H9 (cell line): Measurements from ENCODE around the gene GYPE. TPM values are rescaled to one million over a fixed set of nuclear protein-coding genes. Genes with fewer than 3 reads are reported as not detected.
"Not testable (repeated sequence)": the region's sequence is repeated elsewhere in the genome, so short reads cannot be mapped to it uniquely, and the experiment has no call there.

Experiments used
- DNase-seq: peaks from one replicate; pipeline ENCODE4 v3.0.0-alpha.2; 2017
- H2AFZ ChIP-seq: one replicate; pipeline ENCODE4 v1.6.1; 2013; ENCODE audit warnings: mild to moderate bottlenecking, low read length, control low read depth, moderate library complexity
- H2AK5ac ChIP-seq: 2 replicates; pipeline ENCODE4 v1.6.1; 2013; ENCODE audit warnings: low read length, control low read depth, mixed read lengths; ENCODE audit not compliant: insufficient read length
- H2BK120ac ChIP-seq: one replicate; pipeline ENCODE4 v1.6.1; 2013; ENCODE audit warnings: low read depth, mild to moderate bottlenecking, low read length, control low read depth, inconsistent platforms; ENCODE audit not compliant: poor library complexity, severe bottlenecking
- H2BK12ac ChIP-seq: 2 replicates; pipeline ENCODE4 v1.6.1; 2013; ENCODE audit warnings: low read length, control low read depth, mixed read lengths, low read depth; ENCODE audit not compliant: insufficient read length
- H2BK15ac ChIP-seq: 2 replicates; pipeline ENCODE4 v1.6.1; 2013; ENCODE audit warnings: low read depth, low read length, control low read depth
- H2BK20ac ChIP-seq: one replicate; pipeline ENCODE4 v1.6.1; 2013; ENCODE audit warnings: low read depth, mild to moderate bottlenecking, low read length, control low read depth, inconsistent platforms; ENCODE audit not compliant: poor library complexity, severe bottlenecking
- H2BK5ac ChIP-seq: 2 replicates; pipeline ENCODE4 v1.6.1; 2013; ENCODE audit warnings: low read length, control low read depth, mixed read lengths; ENCODE audit not compliant: insufficient read length
- H3K14ac ChIP-seq: 2 replicates; pipeline ENCODE4 v1.6.1; 2013; ENCODE audit warnings: low read length, control low read depth; ENCODE audit not compliant: insufficient read depth
- H3K18ac ChIP-seq: 2 replicates; pipeline ENCODE4 v1.6.1; 2013; ENCODE audit warnings: low read depth, mild to moderate bottlenecking, mixed read lengths, low read length, control low read depth; ENCODE audit not compliant: insufficient read length
- H3K23ac ChIP-seq: 2 replicates; pipeline ENCODE4 v1.6.1; 2013; ENCODE audit warnings: low read length, control low read depth, mixed read lengths, low read depth; ENCODE audit not compliant: insufficient read length
- H3K23me2 ChIP-seq: 2 replicates; pipeline ENCODE4 v1.6.1; 2013; ENCODE audit warnings: low read depth, mild to moderate bottlenecking, mixed read lengths, low read length, control low read depth; ENCODE audit not compliant: insufficient read length, poor library complexity, severe bottlenecking
- H3K27ac ChIP-seq: 2 replicates; pipeline ENCODE4 v1.5.1; 2013; ENCODE audit warnings: low read length, control low read depth, mixed read lengths, low read depth; ENCODE audit not compliant: insufficient read length
- H3K27me3 ChIP-seq: 2 replicates; pipeline ENCODE4 v1.6.1; 2013; ENCODE audit warnings: low read length, control low read depth, inconsistent platforms; ENCODE audit not compliant: insufficient read depth
- H3K4ac ChIP-seq: 2 replicates; pipeline ENCODE4 v1.6.1; 2013; ENCODE audit warnings: low read depth, mild to moderate bottlenecking, control low read depth, inconsistent platforms, low read length, moderate library complexity
- H3K4me1 ChIP-seq: 2 replicates; pipeline ENCODE4 v1.6.1; 2013; ENCODE audit warnings: low read length, control low read depth, inconsistent platforms; ENCODE audit not compliant: insufficient read depth
- H3K4me2 ChIP-seq: 2 replicates; pipeline ENCODE4 v1.6.1; 2013; ENCODE audit warnings: low read length, control low read depth, mixed read lengths; ENCODE audit not compliant: insufficient read length, insufficient read depth
- H3K56ac ChIP-seq: 2 replicates; pipeline ENCODE4 v1.6.1; 2013; ENCODE audit warnings: low read depth, mild to moderate bottlenecking, mixed read lengths, low read length, control low read depth; ENCODE audit not compliant: insufficient read length
- H3K79me1 ChIP-seq: 2 replicates; pipeline ENCODE4 v1.6.1; 2013; ENCODE audit warnings: low read depth, mild to moderate bottlenecking, moderate library complexity, low read length, control low read depth, inconsistent platforms; ENCODE audit not compliant: insufficient read depth, poor library complexity, severe bottlenecking
- H3K79me2 ChIP-seq: 2 replicates; pipeline ENCODE4 v1.6.1; 2013; ENCODE audit warnings: low read length, control low read depth, inconsistent platforms; ENCODE audit not compliant: insufficient read depth
- H3K9ac ChIP-seq: 2 replicates; pipeline ENCODE4 v1.6.1; 2013; ENCODE audit warnings: low read length, control low read depth, mixed read lengths; ENCODE audit not compliant: insufficient read length; ENCODE audit errors: extremely low read depth
- H3K9me3 ChIP-seq: one replicate; pipeline ENCODE4 v1.6.1; 2013; ENCODE audit warnings: low read depth, low read length, inconsistent platforms; ENCODE audit not compliant: control insufficient read depth
- H3T11ph ChIP-seq: one replicate; pipeline ENCODE4 v1.6.1; 2013; ENCODE audit warnings: mild to moderate bottlenecking, low read length, control low read depth, inconsistent platforms
- H4K20me1 ChIP-seq: one replicate; pipeline ENCODE4 v1.6.1; 2013; ENCODE audit not compliant: control insufficient read depth, insufficient read length, insufficient read depth
- H4K5ac ChIP-seq: 2 replicates; pipeline ENCODE4 v1.6.1; 2013; ENCODE audit warnings: low read depth, mild to moderate bottlenecking, mixed read lengths, low read length, control low read depth; ENCODE audit not compliant: insufficient read length
- H4K8ac ChIP-seq: replicated peaks from 2 replicates; pipeline ENCODE4 v1.6.1; 2013; ENCODE audit warnings: low read length, control low read depth, mixed read lengths, low read depth; ENCODE audit not compliant: insufficient read length
- H4K91ac ChIP-seq: 2 replicates; pipeline ENCODE4 v1.6.1; 2013; ENCODE audit warnings: low read depth, mild to moderate bottlenecking, moderate library complexity, mixed read lengths, low read length, control low read depth; ENCODE audit not compliant: insufficient read length
- H3K27ac Mint-ChIP-seq, 3 experiments: 2 replicates in 2 of 3; 3 replicates in 1 of 3; pipeline ENCODE4 v1.8.0; 2020 to 2021; ENCODE audit warnings: mixed read lengths in 3 of 3, mild to moderate bottlenecking in 1 of 3, moderate library complexity in 1 of 3
- H3K27me3 Mint-ChIP-seq: 2 replicates; pipeline ENCODE4 v1.8.0; 2021; ENCODE audit warnings: low read depth, mild to moderate bottlenecking, moderate library complexity, mixed read lengths
- H3K36me3 Mint-ChIP-seq, 3 experiments: 2 replicates in 2 of 3; 3 replicates in 1 of 3; pipeline ENCODE4 v1.8.0; 2020 to 2021; ENCODE audit warnings: low read depth in 3 of 3, mixed read lengths in 3 of 3; ENCODE audit not compliant: insufficient read depth in 1 of 3
- H3K4me1 Mint-ChIP-seq, 2 experiments: 2 replicates each; pipeline ENCODE4 v1.8.0; 2020; ENCODE audit warnings: mixed read lengths in 2 of 2
- H3K4me3 Mint-ChIP-seq, 2 experiments: 2 replicates in 1 of 2; 3 replicates in 1 of 2; pipeline ENCODE4 v1.8.0; 2020 to 2021; ENCODE audit warnings: mild to moderate bottlenecking in 2 of 2, mixed read lengths in 2 of 2, moderate library complexity in 1 of 2
- H3K9me3 Mint-ChIP-seq, 2 experiments: 2 replicates in 1 of 2; 3 replicates in 1 of 2; pipeline ENCODE4 v1.8.0; 2020; ENCODE audit warnings: mild to moderate bottlenecking in 2 of 2, mixed read lengths in 2 of 2, moderate library complexity in 1 of 2
- WGBS: extraction: QIAGEN DNeasy Blood & Tissue Kit; methylation state at CpG from one replicate; pipeline ENCODE4 v1.1.7; 2013; ENCODE audit warnings: missing lambda C conversion rate, low lambda C conversion rate, mixed read lengths; ENCODE audit not compliant: insufficient read length; ENCODE audit errors: extremely low coverage; 5-methylcytosine and 5-hydroxymethylcytosine counted together
- total RNA-seq: library from RNA; stranded (reverse); gene quantifications from 2 replicates; pipeline ENCODE4 v1.2.1, GENCODE V29; 2021

GYPE gene
- total RNA-seq, 1 experiment from 2014 or later = not detected

GRCh38 chr4:143856017-143856557, 49.3 kb downstream of the GYPE start:
- not testable (repeated sequence) for H3K4me3 Mint-ChIP-seq, H2AK5ac ChIP-seq, H3K9ac ChIP-seq, H3K27ac Mint-ChIP-seq, DNase-seq, H3K4ac ChIP-seq, H3K79me2 ChIP-seq, H3K4me2 ChIP-seq, H4K8ac ChIP-seq, H3K14ac ChIP-seq, H2BK5ac ChIP-seq, H3K27me3 Mint-ChIP-seq, H2BK20ac ChIP-seq, H3T11ph ChIP-seq, H3K27ac ChIP-seq, H2BK15ac ChIP-seq, H3K23ac ChIP-seq, H3K4me1 ChIP-seq, H3K23me2 ChIP-seq, H3K9me3 Mint-ChIP-seq, H3K9me3 ChIP-seq, H3K4me1 Mint-ChIP-seq, H3K36me3 Mint-ChIP-seq, H4K91ac ChIP-seq, H3K56ac ChIP-seq, H4K20me1 ChIP-seq, H2BK120ac ChIP-seq, H3K27me3 ChIP-seq, H3K79me1 ChIP-seq, H4K5ac ChIP-seq, H2AFZ ChIP-seq, H3K18ac ChIP-seq, H2BK12ac ChIP-seq
- no CpG with 5 or more reads among the region's 6 CpGs for WGBS

- H3K9me3 ChIP-seq, H3K23me2 ChIP-seq, H2BK120ac ChIP-seq, H2AK5ac ChIP-seq, H4K20me1 ChIP-seq, H3K9me3 Mint-ChIP-seq, H3K27ac ChIP-seq, H4K8ac ChIP-seq, H3K27me3 ChIP-seq, H3K18ac ChIP-seq, H3K4me1 Mint-ChIP-seq, H3K4me2 ChIP-seq, H3K4me3 Mint-ChIP-seq, H3K14ac ChIP-seq, H3K23ac ChIP-seq, H3K4ac ChIP-seq, H2BK5ac ChIP-seq, H3K56ac ChIP-seq, H4K5ac ChIP-seq, H3K27me3 Mint-ChIP-seq, H3K79me1 ChIP-seq, H3T11ph ChIP-seq, H3K36me3 Mint-ChIP-seq, H2BK20ac ChIP-seq, H3K9ac ChIP-seq, H3K79me2 ChIP-seq, H2AFZ ChIP-seq, DNase-seq, H2BK12ac ChIP-seq, H2BK15ac ChIP-seq, H4K91ac ChIP-seq, H3K27ac Mint-ChIP-seq, H3K4me1 ChIP-seq: not testable (repeated sequence)
- WGBS = no CpG with 5 or more reads among the region's 4 CpGs
Measured at GRCh38 chr4:143854645-143855044, 50.7 kb downstream of the GYPE start.
